NCI-H1048 (cell line): ENCODE data around the gene OTUD5.
"Not testable (repeated sequence)": the region's sequence is repeated elsewhere in the genome, so short reads cannot be mapped to it uniquely, and the experiment has no call there.

Source experiments
- DNase-seq: peaks from one replicate; lab custom pipeline; 2025; lab: John Stamatoyannopoulos, UW

Gene OTUD5

DNA sequence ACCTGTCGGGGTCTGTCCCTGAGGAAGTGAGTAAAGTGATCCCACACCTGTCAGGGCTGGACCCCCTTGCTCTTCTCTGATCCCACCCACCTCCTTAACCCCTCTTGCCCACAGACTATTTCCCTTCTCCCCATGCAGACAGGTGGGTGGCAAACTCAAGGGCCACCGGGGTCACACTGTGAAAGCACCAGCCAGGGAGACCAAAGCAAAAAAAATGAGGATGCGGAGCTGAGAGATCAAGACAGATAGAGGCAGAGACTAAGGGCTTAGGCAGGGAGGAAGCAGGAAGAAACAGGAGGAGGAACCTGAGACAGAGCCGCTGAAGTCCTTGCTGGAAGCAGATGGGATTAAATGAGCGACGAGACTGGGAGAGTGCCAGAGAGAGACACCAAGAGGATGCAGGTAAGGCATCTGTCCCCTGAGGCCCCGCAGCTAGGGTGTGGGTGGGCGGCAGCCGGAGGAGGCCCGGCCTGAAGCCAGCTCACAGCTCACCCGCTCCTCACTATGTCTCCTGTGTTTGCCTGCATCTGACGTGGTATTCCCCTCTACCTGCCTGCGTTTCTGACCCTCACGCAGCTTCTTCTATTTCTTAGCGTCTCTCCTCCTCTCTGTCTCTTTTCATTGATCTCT is 67.0 kb downstream of the OTUD5 start:
- no peak for DNase-seq

DNA sequence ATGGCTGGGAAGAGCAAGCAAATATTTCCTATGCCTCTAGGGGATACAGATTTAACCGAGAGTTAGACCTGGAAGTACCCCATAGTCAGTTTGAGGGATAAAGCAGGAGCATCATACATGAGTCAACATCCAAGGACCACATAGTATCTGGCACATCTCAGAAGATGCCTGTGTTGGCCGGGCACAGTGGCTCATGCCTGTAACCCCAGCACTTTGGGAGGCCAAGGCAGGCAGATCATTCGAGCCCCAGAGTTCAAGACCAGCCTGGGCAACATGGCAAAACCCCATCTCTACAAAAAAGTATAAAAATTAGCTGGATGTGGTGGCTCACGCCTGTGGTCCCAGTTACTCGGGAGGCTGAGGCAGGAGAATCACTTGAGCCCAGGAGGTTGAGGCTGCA is 70.8 kb downstream of the OTUD5 start:
- not testable (repeated sequence) for DNase-seq

DNA sequence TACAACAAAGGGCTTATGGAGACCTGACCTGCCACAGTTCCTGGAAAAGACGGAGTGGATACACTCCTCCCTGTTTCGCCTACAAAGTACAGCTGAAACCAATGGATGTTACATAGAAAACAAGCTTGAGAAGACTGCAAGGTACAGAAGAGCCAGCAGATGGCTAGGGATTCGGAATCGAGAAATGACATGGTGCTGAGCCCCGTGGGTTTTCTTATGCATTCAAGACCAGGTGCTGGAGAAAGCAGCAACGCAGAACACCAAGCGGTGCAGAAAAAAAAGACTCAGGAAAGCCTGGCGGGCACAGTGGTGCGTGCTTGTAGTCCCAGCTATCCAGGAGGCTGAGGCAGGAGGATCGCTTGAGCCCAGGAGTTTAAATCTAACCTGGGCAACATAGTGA is 73.7 kb downstream of the OTUD5 start:
- DNase-seq: no peak

DNA sequence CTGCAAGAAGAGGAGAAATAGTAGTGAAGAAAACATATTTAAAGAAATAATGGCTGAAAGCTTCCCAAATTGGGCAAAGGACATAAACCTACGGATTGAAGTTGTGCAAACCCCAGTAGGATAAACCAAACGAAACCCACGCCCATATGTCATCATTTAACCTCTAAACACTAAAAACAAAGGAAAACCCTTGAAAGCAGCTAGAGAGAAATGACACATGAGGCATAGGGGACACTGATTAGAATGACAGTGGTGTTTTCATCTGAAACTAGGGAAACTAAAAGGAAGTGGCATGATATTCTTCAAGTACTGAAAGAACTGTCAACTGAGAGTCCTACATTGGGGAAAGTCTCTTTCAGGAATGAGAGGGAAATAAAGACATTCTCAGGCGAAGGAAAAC is 80.5 kb downstream of the OTUD5 start:
- not testable (repeated sequence) for DNase-seq
